H54 (cell line): ENCODE data around the gene SBF1.

Experiments used
- DNase-seq: peaks from one replicate; pipeline ENCODE4 v3.0.0; 2011; ENCODE audit warnings: low spot score, mixed read lengths; ENCODE audit not compliant: insufficient read length
- FAIRE-seq: peaks from 3 replicates; lab custom pipeline; 2011; peaks lifted over from hg19 to GRCh38; lab: Jason Lieb, UNC
- POLR2A ChIP-seq: IDR thresholded peaks from 2 replicates; pipeline ENCODE4 v1.6.1; 2011; ENCODE audit warnings: low read depth, mild to moderate bottlenecking, low read length

SBF1 gene

GRCh38 chr22:50473855-50474671 is 772 bp downstream of the SBF1 start:
- DNase-seq = no peak
- no peak for TF ChIP-seq POLR2A
- no peak for FAIRE-seq

GRCh38 chr22:50473088-50473487 is 1.7 kb downstream of the SBF1 start:
- DNase-seq (no peak), FAIRE-seq (no peak)

GRCh38 chr22:50471962-50472361 is 2.9 kb downstream of the SBF1 start:
- DNase-seq (no peak), FAIRE-seq (no peak)
- no peak for TF ChIP-seq POLR2A

More at GRCh38 chr22:50473088-50473487, 1.7 kb downstream of the SBF1 start:
- TF ChIP-seq POLR2A = no peak

- no peak for FAIRE-seq
- no peak for DNase-seq
- TF ChIP-seq POLR2A = no peak
Measured at GRCh38 chr22:50471197-50471847, 3.5 kb downstream of the SBF1 start.

- no peak for TF ChIP-seq POLR2A
- DNase-seq = no peak
- no peak for FAIRE-seq
Measured at GRCh38 chr22:50470491-50470890, 4.3 kb downstream of the SBF1 start.

GRCh38 chr22:50469377-50470305 is 5.2 kb downstream of the SBF1 start:
- no peak for FAIRE-seq
- no peak for TF ChIP-seq POLR2A
- peak; percentile 79 for DNase-seq

GRCh38 chr22:50468626-50469025 is 6.2 kb downstream of the SBF1 start:
- DNase-seq (no peak), FAIRE-seq (no peak)
- no peak for TF ChIP-seq POLR2A

GRCh38 chr22:50467773-50468440 is 6.9 kb downstream of the SBF1 start:
- TF ChIP-seq POLR2A = no peak
- FAIRE-seq (no peak), DNase-seq (no peak)

GRCh38 chr22:50467341-50467740 is 7.5 kb downstream of the SBF1 start:
- FAIRE-seq = no peak
- no peak for TF ChIP-seq POLR2A
- DNase-seq = no peak

GRCh38 chr22:50465066-50465930 is 9.5 kb downstream of the SBF1 start:
- FAIRE-seq (no peak), DNase-seq (no peak)
- TF ChIP-seq POLR2A = no peak

- no peak for TF ChIP-seq POLR2A
- FAIRE-seq (no peak), DNase-seq (no peak)
Measured at GRCh38 chr22:50464451-50464850, 10.4 kb downstream of the SBF1 start.

GRCh38 chr22:50463188-50463900 is 11.5 kb downstream of the SBF1 start:
- TF ChIP-seq POLR2A = no peak
- DNase-seq (no peak), FAIRE-seq (no peak)
